HG03565 (cell line): ENCODE data around the gene AP1S1.
"Not testable (repeated sequence)": the region's sequence is repeated elsewhere in the genome, so short reads cannot be mapped to it uniquely, and the experiment has no call there.

Experiments
- ATAC-seq: cut with Tn5 transposase; IDR thresholded peaks from one replicate; pipeline ENCODE4 v1.9.1; 2021; ENCODE audit warnings: mild to moderate bottlenecking, moderate library complexity; ENCODE audit not compliant: unreplicated experiment

AP1S1 gene

GRCh38 chr7:101153969-101154692 is at the start of gene AP1S1:
TSS of gene AP1S1 (plus strand) at chr7:101154476. CDS start at chr7:101154515, 39 bp downstream.
- ATAC-seq = peak; percentile 72

DNA sequence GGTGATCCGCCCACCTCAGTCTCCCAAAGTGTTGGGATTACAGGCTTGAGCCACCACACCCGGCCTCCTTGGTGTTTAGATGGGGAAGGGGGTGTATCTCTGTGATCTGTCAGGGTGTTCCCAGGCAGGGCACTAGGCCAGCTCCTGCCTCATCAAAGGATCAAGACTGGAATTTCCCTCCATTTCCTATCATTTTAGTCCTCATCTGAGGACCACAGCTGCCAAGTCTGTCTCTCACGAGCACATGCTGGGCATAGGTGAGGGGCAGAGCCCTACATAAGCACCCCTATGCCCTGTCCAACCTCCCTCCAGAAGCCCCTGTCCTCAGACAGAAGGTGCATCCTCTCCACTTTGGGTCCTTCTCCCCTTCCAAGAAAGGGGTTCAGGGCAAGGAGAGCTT is 49.5 kb upstream of the AP1S1 start:
- no peak for ATAC-seq

GRCh38 chr7:101105248-101105647 is 49.0 kb upstream of the AP1S1 start:
- ATAC-seq = not testable (repeated sequence)

DNA sequence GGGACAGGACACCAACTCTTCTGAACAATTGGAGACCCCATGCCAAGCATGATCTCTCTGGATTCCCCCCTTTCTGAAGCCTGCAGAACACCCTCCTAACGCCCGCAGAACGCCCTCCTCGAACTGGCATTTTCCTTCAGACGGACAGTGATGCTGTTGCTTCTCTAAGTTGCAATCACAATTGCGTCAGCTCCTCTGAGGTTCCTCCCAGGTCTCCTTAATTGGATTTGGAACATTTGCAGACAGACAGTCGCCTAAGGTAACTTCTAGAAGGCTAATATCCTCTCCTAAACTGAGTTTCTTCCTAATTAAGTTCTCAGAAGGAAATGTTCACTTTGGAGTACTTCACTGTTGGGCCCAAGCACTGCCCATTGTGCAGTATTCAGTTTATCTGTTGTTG is 47.9 kb upstream of the AP1S1 start:
- no peak for ATAC-seq

GRCh38 chr7:101108330-101108857 is 45.9 kb upstream of the AP1S1 start:
- no peak for ATAC-seq

GRCh38 chr7:101108961-101109360 is 45.3 kb upstream of the AP1S1 start:
- no peak for ATAC-seq

DNA sequence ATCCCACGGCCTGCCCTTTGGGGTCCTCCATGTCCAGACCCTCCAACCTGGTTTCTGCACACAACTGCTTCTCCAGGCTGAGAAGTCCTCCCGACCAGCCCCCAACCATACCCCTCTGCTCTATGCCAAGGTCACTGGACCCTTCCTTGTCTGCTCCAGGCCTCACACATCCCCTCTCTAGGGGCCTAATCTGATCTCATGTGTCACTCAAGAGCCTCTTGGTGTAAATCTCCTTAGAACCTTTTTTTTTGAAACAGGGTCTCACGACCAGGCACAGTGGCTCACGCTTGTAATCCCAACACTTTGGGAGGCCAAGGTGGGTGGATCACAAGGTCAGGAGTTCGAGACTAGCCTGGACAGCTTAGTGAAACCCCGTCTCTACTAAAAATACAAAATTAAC is 44.9 kb upstream of the AP1S1 start:
- ATAC-seq = no peak

DNA sequence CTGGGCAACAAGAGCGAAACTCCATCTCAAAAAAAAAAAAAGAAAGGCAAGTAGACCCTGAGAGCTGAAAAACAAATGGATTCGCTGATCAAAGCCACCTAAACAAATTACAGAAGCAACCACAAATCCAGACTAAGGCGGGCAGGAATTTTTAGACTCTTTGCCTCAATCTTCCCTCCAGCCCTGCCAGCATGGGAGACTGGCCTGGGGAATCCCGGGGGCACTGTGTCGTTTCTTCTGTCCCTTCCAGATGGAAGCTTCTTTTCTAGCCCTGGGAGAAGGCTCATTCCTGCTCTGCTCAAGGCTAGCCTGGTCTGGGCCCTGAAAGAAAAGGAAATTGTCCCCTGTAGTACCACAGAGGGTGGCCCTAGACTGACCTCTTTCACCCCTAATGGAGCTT is 43.0 kb upstream of the AP1S1 start:
- ATAC-seq = no peak

GRCh38 chr7:101112233-101112632 is 42.0 kb upstream of the AP1S1 start:
- no peak for ATAC-seq

GRCh38 chr7:101113140-101113539 is 41.1 kb upstream of the AP1S1 start:
- ATAC-seq = not testable (repeated sequence)

GRCh38 chr7:101113836-101114235 is 40.4 kb upstream of the AP1S1 start:
- no peak for ATAC-seq

DNA sequence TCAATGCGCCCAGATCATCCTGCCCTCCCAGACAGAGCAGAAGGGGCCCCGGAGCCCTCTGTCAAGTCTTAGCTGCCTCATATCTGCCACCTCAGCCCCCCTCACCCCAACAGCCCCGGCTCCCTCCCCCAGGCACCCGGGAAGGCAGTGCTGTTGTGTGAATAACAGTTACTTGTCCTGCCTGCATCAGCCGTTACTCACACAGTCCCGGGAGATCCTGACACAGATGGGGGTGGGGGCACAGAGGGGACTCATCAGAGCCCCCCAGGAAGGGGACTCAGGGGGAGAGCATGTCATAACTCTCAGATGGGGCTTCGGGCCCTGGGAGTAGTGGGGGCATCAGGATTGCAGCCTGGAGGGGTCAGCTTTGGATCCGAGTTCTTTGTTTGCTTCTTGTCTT is 39.8 kb upstream of the AP1S1 start:
- no peak for ATAC-seq

DNA sequence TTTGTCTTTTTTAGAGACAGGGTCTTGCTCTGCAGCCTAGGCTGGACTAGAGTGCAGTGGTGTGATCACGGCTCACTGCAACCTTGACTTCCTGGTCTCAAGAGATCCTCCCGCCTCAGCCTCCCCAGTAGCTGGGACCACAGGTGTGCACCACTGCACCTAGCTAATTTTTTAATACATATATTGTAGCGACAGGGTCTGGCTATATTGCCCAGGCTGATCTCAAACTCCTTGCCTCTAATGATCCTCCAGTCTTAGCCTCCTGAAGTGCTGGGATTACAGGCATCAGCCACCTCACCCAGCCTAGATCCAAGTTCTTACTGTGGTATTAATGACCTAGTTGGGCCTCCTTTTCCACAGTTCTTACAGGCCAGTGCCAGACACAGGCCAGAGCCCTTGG is 39.1 kb upstream of the AP1S1 start:
- ATAC-seq = no peak

- ATAC-seq = no peak
Observed at GRCh38 chr7:101116898-101117297, 37.4 kb upstream of the AP1S1 start.

DNA sequence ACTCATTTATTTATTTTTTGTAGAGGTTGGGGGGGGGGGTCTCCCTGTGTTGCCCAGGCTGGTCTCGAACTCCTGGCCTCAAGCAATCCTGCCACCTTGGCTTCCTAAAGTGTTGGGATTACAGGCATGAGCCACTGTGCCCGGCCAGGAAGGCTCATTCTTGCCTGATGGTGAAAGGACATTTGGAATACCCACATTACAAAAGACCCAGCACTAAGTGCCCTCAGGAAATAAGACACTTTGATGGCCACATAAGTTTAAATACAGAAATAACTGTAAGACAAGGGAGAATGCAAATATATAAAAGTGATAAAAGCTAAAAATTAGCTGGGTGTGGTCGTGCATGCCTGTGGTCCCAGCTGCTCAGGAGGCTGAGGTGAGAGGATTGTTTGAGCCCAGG is 35.4 kb upstream of the AP1S1 start:
- no peak for ATAC-seq

- no peak for ATAC-seq
Observed at GRCh38 chr7:101119876-101120275, 34.4 kb upstream of the AP1S1 start.

DNA sequence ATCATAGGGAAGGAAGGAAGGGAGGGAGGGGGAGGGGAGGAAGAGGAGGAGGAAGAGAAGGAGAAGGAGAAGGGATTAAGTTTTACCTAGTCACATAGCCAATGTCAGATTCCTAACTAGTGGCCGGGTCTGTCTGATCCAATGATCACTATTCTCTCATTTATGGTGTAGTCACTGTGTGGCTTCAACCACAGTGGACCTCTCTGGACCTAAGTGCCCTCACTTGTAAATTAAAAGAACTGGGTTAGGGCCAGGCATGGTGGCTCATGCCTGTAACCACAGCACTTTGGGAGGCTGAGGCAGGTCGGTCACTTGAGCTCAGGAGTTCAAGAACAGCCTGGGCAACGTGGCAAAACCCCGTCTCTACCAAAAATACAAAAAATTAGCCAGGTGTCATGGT is 34.0 kb upstream of the AP1S1 start:
- ATAC-seq = no peak

DNA sequence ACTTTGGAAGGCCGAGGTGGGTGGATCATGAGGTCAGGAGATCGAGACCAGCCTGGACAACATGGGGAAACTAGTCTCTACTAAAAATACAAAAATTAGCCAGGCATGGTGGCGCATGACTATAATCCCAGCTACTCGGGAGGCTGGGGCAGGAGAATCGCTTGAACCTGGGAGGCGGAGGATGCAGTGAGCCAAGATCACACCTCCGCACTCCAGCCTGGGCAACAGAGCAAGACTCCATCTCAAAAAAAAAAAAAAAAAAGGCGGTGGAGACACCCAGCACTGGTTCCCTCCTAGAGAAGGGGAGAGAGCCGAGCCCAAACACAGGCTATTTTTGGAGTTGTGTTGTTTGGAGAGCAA is 32.7 kb upstream of the AP1S1 start:
- ATAC-seq = not testable (repeated sequence)

DNA sequence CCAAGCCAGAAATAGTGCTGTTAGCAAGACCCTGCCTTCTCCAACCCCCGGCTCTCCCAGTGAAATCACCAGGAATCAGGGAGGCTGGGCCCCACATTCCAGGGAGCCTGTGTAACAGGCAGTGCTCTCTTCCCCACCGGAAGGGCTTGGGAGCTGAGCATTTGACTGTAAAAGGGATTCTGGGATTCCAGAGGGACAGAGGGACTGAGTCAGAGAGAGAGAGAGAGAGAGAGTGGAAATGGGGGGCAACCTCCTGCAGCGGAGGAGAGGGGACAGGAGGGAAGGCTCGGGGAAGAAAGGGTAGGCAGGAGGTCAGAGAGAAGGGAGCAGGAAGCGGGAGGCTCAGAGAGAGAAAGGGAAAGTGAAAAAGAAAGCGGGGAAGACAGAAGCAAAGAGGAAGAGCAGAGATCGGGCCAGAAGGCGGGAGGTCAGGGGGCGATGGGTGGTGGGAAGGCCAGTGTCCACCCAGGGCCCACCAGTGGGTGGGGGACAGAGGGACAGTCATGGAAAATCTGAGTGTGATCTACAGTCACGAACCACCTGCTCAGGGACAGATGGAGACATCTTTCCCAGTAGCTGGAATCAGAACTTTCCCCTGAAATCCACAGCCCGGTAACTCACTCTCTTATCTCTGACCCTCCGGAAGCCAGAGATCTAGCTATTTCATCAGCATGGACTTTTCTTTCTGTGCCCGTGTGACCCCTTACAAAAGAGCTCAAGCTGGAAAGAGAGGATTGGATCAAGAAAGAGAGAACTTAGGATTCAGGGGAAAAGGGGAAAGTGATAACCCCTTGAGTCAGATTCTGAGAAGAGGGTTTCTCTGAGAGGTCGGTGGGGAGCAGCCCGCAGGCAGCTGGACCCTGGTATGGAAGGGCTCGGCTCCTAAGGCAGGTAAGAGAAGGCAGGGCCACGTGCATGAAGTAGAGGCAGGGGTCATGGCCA is 32.0 kb upstream of the AP1S1 start:
- ATAC-seq = no peak

- no peak for ATAC-seq
Observed at GRCh38 chr7:101122933-101123702, 31.2 kb upstream of the AP1S1 start.

GRCh38 chr7:101123703-101124068 is 30.6 kb upstream of the AP1S1 start:
- ATAC-seq = no peak
